OCI-LY1 (cell line): ENCODE results near the gene TTC28.

Source experiments
- H2AFZ ChIP-seq: fragments of 200-600 bp; sonication (generic), shearing (Covaris generic); 2 replicates; pipeline ENCODE4 v1.6.0; 2014; ENCODE audit warnings: antibody characterized with exemption, mild to moderate bottlenecking, low read length
- H3F3A ChIP-seq: fragments of 200-600 bp; sonication (generic), shearing (Covaris generic); 2 replicates; pipeline ENCODE4 v1.6.0; 2014; ENCODE audit warnings: mild to moderate bottlenecking, antibody characterized with exemption, low read length, moderate library complexity; ENCODE audit not compliant: insufficient read depth
- H3K27ac ChIP-seq: fragments of 200-600 bp; sonication (generic); 2 replicates; pipeline ENCODE4 v1.5.1; 2014; ENCODE audit warnings: low read length, mixed run types, mild to moderate bottlenecking, low read depth; ENCODE audit not compliant: poor library complexity, severe bottlenecking
- H3K27me3 ChIP-seq: fragments of 200-600 bp; sonication (generic); 2 replicates; pipeline ENCODE4 v1.6.0; 2014; ENCODE audit warnings: antibody characterized with exemption, mild to moderate bottlenecking, low read length, moderate library complexity; ENCODE audit not compliant: insufficient read depth
- H3K36me3 ChIP-seq: fragments of 200-600 bp; sonication (generic); 2 replicates; pipeline ENCODE4 v1.6.1; 2014; ENCODE audit warnings: mild to moderate bottlenecking, antibody characterized with exemption, low read length, moderate library complexity, mixed read lengths; ENCODE audit not compliant: insufficient read depth
- H3K4me1 ChIP-seq: fragments of 200-600 bp; sonication (generic); 2 replicates; pipeline ENCODE4 v1.5.1; 2014; ENCODE audit warnings: mild to moderate bottlenecking, low read length, moderate library complexity; ENCODE audit not compliant: insufficient read depth, severe bottlenecking
- H3K4me2 ChIP-seq: fragments of 200-600 bp; sonication (generic), shearing (Covaris generic); 2 replicates; pipeline ENCODE4 v1.6.1; 2014; ENCODE audit warnings: low read length
- H3K4me3 ChIP-seq: fragments of 200-600 bp; sonication (generic); 2 replicates; pipeline ENCODE4 v1.5.1; 2014; ENCODE audit warnings: low read length, low read depth, mild to moderate bottlenecking, mixed read lengths; ENCODE audit not compliant: poor library complexity, severe bottlenecking
- H3K79me2 ChIP-seq: fragments of 200-600 bp; shearing (Covaris generic); 2 replicates; pipeline ENCODE4 v1.6.1; 2016; ENCODE audit warnings: mixed run types, low read length, mixed read lengths; ENCODE audit not compliant: insufficient read depth
- H3K9ac ChIP-seq: fragments of 200-600 bp; sonication (generic), shearing (Covaris generic); 2 replicates; pipeline ENCODE4 v1.6.1; 2014; ENCODE audit warnings: mild to moderate bottlenecking, low read length, mixed read lengths
- H3K9me2 ChIP-seq: fragments of 200-600 bp; sonication (generic), shearing (Covaris generic); 2 replicates; pipeline ENCODE4 v1.6.1; 2014; ENCODE audit warnings: low read depth, mild to moderate bottlenecking, low read length, mixed read lengths
- H3K9me3 ChIP-seq: fragments of 200-600 bp; shearing (Covaris generic); 2 replicates; pipeline ENCODE4 v1.6.1; 2014; ENCODE audit warnings: low read length, mixed read lengths
- H4K20me1 ChIP-seq: fragments of 200-600 bp; sonication (generic), shearing (Covaris generic); 2 replicates; pipeline ENCODE4 v1.6.0; 2016; ENCODE audit warnings: mild to moderate bottlenecking, low read length; ENCODE audit not compliant: insufficient read depth
- CTCF ChIP-seq: fragments of 200-600 bp; sonication (generic), shearing (Covaris generic); IDR thresholded peaks from 2 replicates; pipeline ENCODE4 v1.5.1; 2017; ENCODE audit warnings: mild to moderate bottlenecking, antibody characterized with exemption, low read length, moderate library complexity, mixed read lengths
- EZH2 ChIP-seq: fragments of 200-600 bp; sonication (generic), shearing (Covaris generic); IDR thresholded peaks from 2 replicates; pipeline ENCODE4 v1.8.0; 2017; ENCODE audit warnings: borderline replicate concordance, mixed run types, mild to moderate bottlenecking, antibody characterized with exemption, low read length, moderate library complexity, mixed read lengths

Gene TTC28

GRCh38 chr22:27995801-27996528 is 683.7 kb downstream of the TTC28 start:
- TF ChIP-seq CTCF = no peak
- TF ChIP-seq EZH2 = no peak
- Histone ChIP-seq H3K4me1 (peaks cover 28% of the 10 kb centered on the region), H3K4me3 (no peak overlapping the region), H3K36me3 (no peaks in the 10 kb centered on the region), H3K4me2 (no peak overlapping the region), H3K9me2 (no peaks in the 10 kb centered on the region), H3K9ac (no peak overlapping the region), H3F3A (no peaks in the 10 kb centered on the region), H3K27ac (no peak overlapping the region), H3K27me3 (no peaks in the 10 kb centered on the region; the same call in 1 of the 2 replicates), H3K79me2 (no peaks in the 10 kb centered on the region), H4K20me1 (no peaks in the 10 kb centered on the region), H2AFZ (no peak overlapping the region), H3K9me3 (no peaks in the 10 kb centered on the region)

- Histone ChIP-seq H3K36me3 (no peaks in the 10 kb centered on the region), H3K9ac (no peak overlapping the region), H4K20me1 (no peaks in the 10 kb centered on the region), H3K9me3 (no peaks in the 10 kb centered on the region), H2AFZ (no peak overlapping the region), H3K4me1 (peaks cover 31% of the 10 kb centered on the region), H3K4me3 (no peak overlapping the region), H3K27ac (no peak overlapping the region), H3K79me2 (no peaks in the 10 kb centered on the region), H3K27me3 (no peaks in the 10 kb centered on the region; the same call in 1 of the 2 replicates), H3F3A (no peaks in the 10 kb centered on the region), H3K4me2 (no peak overlapping the region), H3K9me2 (no peaks in the 10 kb centered on the region)
- no peak for TF ChIP-seq CTCF
- TF ChIP-seq EZH2 = no peak
Measured at GRCh38 chr22:27994481-27995331, 684.9 kb downstream of the TTC28 start.

- Histone ChIP-seq H3K27ac (no peak overlapping the region), H4K20me1 (no peaks in the 10 kb centered on the region), H3K79me2 (no peaks in the 10 kb centered on the region), H3K4me2 (no peak overlapping the region), H3F3A (no peaks in the 10 kb centered on the region), H3K27me3 (no peaks in the 10 kb centered on the region; the same call in 1 of the 2 replicates), H3K9me3 (no peaks in the 10 kb centered on the region), H3K4me3 (no peak overlapping the region), H3K36me3 (no peaks in the 10 kb centered on the region), H2AFZ (no peak overlapping the region), H3K9me2 (no peaks in the 10 kb centered on the region), H3K9ac (no peak overlapping the region), H3K4me1 (peaks cover 31% of the 10 kb centered on the region)
- no peak for TF ChIP-seq CTCF
- TF ChIP-seq EZH2 = no peak
Measured at GRCh38 chr22:27993774-27994350, 685.8 kb downstream of the TTC28 start.
